GM12892 (cell line): Measurements from ENCODE around the gene ABT1.

ENCODE experiments used
- POLR2AphosphoS5 ChIP-seq: IDR thresholded peaks from 2 replicates; pipeline ENCODE4 v1.6.1; 2011; ENCODE audit warnings: low read depth, low read length, control low read depth
- TAF1 ChIP-seq: IDR thresholded peaks from 2 replicates; pipeline ENCODE4 v1.6.1; 2011; ENCODE audit warnings: low read depth, mild to moderate bottlenecking, control low read depth, low read length, borderline replicate concordance

GRCh38 chr6:26604797-26605196, 8.0 kb downstream of the ABT1 start:
- TF ChIP-seq POLR2AphosphoS5, result no peak
- no peak for TF ChIP-seq TAF1
